ENCODE data around the gene PTPRU.

- TF ChIP-seq POLR2A (IDR thresholded peaks at IDR 0.05) (no peak), CTCF (IDR thresholded peaks at IDR 0.05) (no peak)
Measured at GRCh38 chr1:29230204-29230552, 6.1 kb upstream of the PTPRU start.

Data from esophagus squamous epithelium (tissue), 4 donors.